K562 (cell line): ENCODE results near the gene LPCAT3. TPM values are rescaled to one million over a fixed set of nuclear protein-coding genes. Genes with fewer than 3 reads are reported as not detected.

Experiments
- ATAC-seq: fragments of 200-7000 bp; cut with Tn5 transposase; 3 replicates; pipeline ENCODE4 v1.9.1; 2020; ENCODE audit warnings: moderate library complexity
- BruUV-seq: library from RNA; stranded (reverse); fragments of 400-500 nt; replicated peaks from 2 replicates; lab custom pipeline; 2021; lab: Mats Ljungman, UMichigan
- CTCF ChIA-PET: fragments of 300-600 bp; formaldehyde crosslinking; extraction: SDS; loops from one replicate; lab custom pipeline; 2021; ENCODE audit warnings: low intra/inter-chr PET ratio; lab: Yijun Ruan, JAX
- POLR2A ChIA-PET: fragments of 300-600, 350-650 bp; sonication (Branson Sonifier 250); formaldehyde crosslinking; extraction: SDS; loops from one replicate; lab custom pipeline; 2021; ENCODE audit warnings: antibody characterized with exemption, inconsistent platforms; lab: Yijun Ruan, JAX
- DNase-seq, 4 experiments: peaks; one replicate each; pipeline versions ENCODE4 v3.0.0 to v3.0.0-alpha.2; 2011 to 2018; ENCODE audit warnings: low spot score in 3 of 4, mixed read lengths in 3 of 4; ENCODE audit errors: extremely low read depth in 1 of 4
- FAIRE-seq: peaks from 2 replicates; lab custom pipeline; 2011; peaks lifted over from hg19 to GRCh38; lab: Jason Lieb, UNC
- H2AFZ ChIP-seq: 2 replicates; pipeline ENCODE4 v1.6.0; 2011; ENCODE audit warnings: low read depth, low read length, control low read depth, inconsistent platforms
- H3K27ac ChIP-seq: fragments of 200-600 bp; 3 replicates; pipeline ENCODE4 v1.8.0; 2011; ENCODE audit warnings: low read depth, mild to moderate bottlenecking, control low read depth, inconsistent platforms, low read length, moderate library complexity, mixed read lengths; ENCODE audit errors: extremely low read depth
- H3K27me3 ChIP-seq, 2 experiments: fragments of 300-600 bp in 1 of 2; 2 replicates in 1 of 2; 3 replicates in 1 of 2; pipeline versions ENCODE4 v1.6.0 to v1.8.0; 2011; ENCODE audit warnings: inconsistent platforms in 2 of 2, low read length in 2 of 2, mild to moderate bottlenecking in 1 of 2, mixed read lengths in 1 of 2, moderate library complexity in 1 of 2; ENCODE audit not compliant: control insufficient read depth in 2 of 2, insufficient read depth in 2 of 2
- H3K36me3 ChIP-seq: fragments of 300-600 bp; 3 replicates; pipeline ENCODE4 v1.8.0; 2011; ENCODE audit warnings: mild to moderate bottlenecking, low read length, inconsistent platforms; ENCODE audit not compliant: control insufficient read depth, insufficient read depth
- H3K4me1 ChIP-seq, 2 experiments: fragments of 200-600 bp in 1 of 2; replicated peaks in 1 of 2; 2 replicates in 1 of 2; 3 replicates in 1 of 2; pipeline versions ENCODE4 v1.5.1 to v1.8.0; 2011; ENCODE audit warnings: inconsistent platforms in 2 of 2, low read length in 2 of 2, mild to moderate bottlenecking in 1 of 2, mixed read lengths in 1 of 2, moderate library complexity in 1 of 2; ENCODE audit not compliant: control insufficient read depth in 2 of 2, insufficient read depth in 2 of 2
- H3K4me2 ChIP-seq: 2 replicates; pipeline ENCODE4 v1.6.1; 2011; ENCODE audit warnings: low read length, control low read depth, inconsistent platforms, mixed read lengths; ENCODE audit not compliant: insufficient read depth
- H3K4me3 ChIP-seq: fragments of 200-600 bp; sonication (generic), shearing (Covaris generic); 2 replicates; pipeline ENCODE4 v1.5.1; 2016; ENCODE audit warnings: control low read depth, inconsistent platforms
- H3K79me2 ChIP-seq: fragments of 200-600 bp; 3 replicates; pipeline ENCODE4 v1.8.0; 2011; ENCODE audit warnings: low read length, inconsistent platforms; ENCODE audit not compliant: control insufficient read depth, insufficient read depth
- H3K9ac ChIP-seq, 2 experiments: 2 replicates each; pipeline versions ENCODE4 v1.6.0 to v1.6.1; 2011; ENCODE audit warnings: low read depth in 2 of 2, low read length in 2 of 2, control low read depth in 1 of 2, inconsistent platforms in 1 of 2, mild to moderate bottlenecking in 1 of 2, mixed read lengths in 1 of 2; ENCODE audit not compliant: insufficient read depth in 1 of 2
- H3K9me1 ChIP-seq: one replicate; pipeline ENCODE4 v1.6.0; 2011; ENCODE audit warnings: inconsistent platforms, mild to moderate bottlenecking, low read length, moderate library complexity; ENCODE audit not compliant: control insufficient read depth, insufficient read depth
- H3K9me3 ChIP-seq: replicated peaks from 2 replicates; pipeline ENCODE4 v1.5.1; 2011; ENCODE audit warnings: low read depth, low read length, inconsistent platforms; ENCODE audit not compliant: control insufficient read depth, insufficient read depth
- H4K20me1 ChIP-seq: replicated peaks from 2 replicates; pipeline ENCODE4 v1.6.1; 2011; ENCODE audit warnings: low read length, inconsistent platforms, mixed read lengths; ENCODE audit not compliant: control insufficient read depth, insufficient read depth
- CCNT2 ChIP-seq: IDR thresholded peaks from 2 replicates; pipeline ENCODE4 v1.6.1; 2011; ENCODE audit warnings: borderline replicate concordance, low read depth, mild to moderate bottlenecking, moderate library complexity, mixed read lengths, low read length; ENCODE audit not compliant: insufficient read length; ENCODE audit errors: extremely low read depth
- CTBP1 ChIP-seq: fragments of 450-650 bp; IDR thresholded peaks from 2 replicates; pipeline ENCODE4 v1.6.1; 2016; ENCODE audit warnings: borderline replicate concordance
- HMG20A ChIP-seq: fragments of 450-650 bp; formaldehyde crosslinking; conservative IDR thresholded peaks from 2 replicates; pipeline ENCODE4 v1.4.0; 2020; ENCODE audit warnings: mild to moderate bottlenecking, mixed read lengths
- HNRNPK ChIP-seq: fragments of 200-400 bp; formaldehyde crosslinking; IDR thresholded peaks from one replicate; pipeline ENCODE4 v1.6.1; 2018; ENCODE audit warnings: mild to moderate bottlenecking, low read depth, low read length; ENCODE audit not compliant: poor library complexity, severe bottlenecking
- PTRF ChIP-seq: fragments of 450-650 bp; IDR thresholded peaks from 2 replicates; pipeline ENCODE4 v1.6.1; 2016; ENCODE audit warnings: mild to moderate bottlenecking, missing genetic modification characterization, missing compliant biosample characterization
- RCOR1 ChIP-seq, 2 experiments: IDR thresholded peaks; 2 replicates each; pipeline ENCODE4 v1.6.1; 2012; ENCODE audit warnings: low read depth in 2 of 2, low read length in 2 of 2, borderline replicate concordance in 1 of 2, improper control_type of control experiment in 1 of 2
- SIN3A ChIP-seq, 2 experiments: fragments of 150-350 bp in 1 of 2; IDR thresholded peaks; 2 replicates each; pipeline ENCODE4 v1.6.1; 2011 to 2016; ENCODE audit warnings: borderline replicate concordance in 2 of 2, low read depth in 2 of 2, low read length in 2 of 2, mild to moderate bottlenecking in 2 of 2, moderate library complexity in 2 of 2; ENCODE audit not compliant: control insufficient read depth in 1 of 2
- SP1 ChIP-seq: sonication (generic); formaldehyde crosslinking; IDR thresholded peaks from 2 replicates; pipeline ENCODE4 v1.8.1; 2022; ENCODE audit warnings: mild to moderate bottlenecking, missing genetic modification reagents
- TEAD1 ChIP-seq, 2 experiments: fragments of 450-650 bp in 1 of 2; sonication (generic) in 1 of 2; formaldehyde crosslinking; IDR thresholded peaks; 2 replicates each; pipeline versions ENCODE4 v1.4.0 to v1.8.0; 2020 to 2022; ENCODE audit warnings: mild to moderate bottlenecking in 2 of 2, missing genetic modification reagents in 1 of 2
- TOE1 ChIP-seq, 2 experiments: fragments of 450-650 bp in 1 of 2; sonication (generic) in 1 of 2; formaldehyde crosslinking in 1 of 2; IDR thresholded peaks; 2 replicates each; pipeline versions ENCODE4 v1.7.1 to v1.8.0; 2016 to 2022; ENCODE audit warnings: borderline replicate concordance in 2 of 2, mild to moderate bottlenecking in 2 of 2, antibody characterized with exemption in 1 of 2, inconsistent platforms in 1 of 2, low read depth in 1 of 2, missing genetic modification reagents in 1 of 2, moderate library complexity in 1 of 2
- TSC22D4 ChIP-seq: fragments of 450-650 bp; IDR thresholded peaks from 2 replicates; pipeline ENCODE4 v1.6.1; 2016; ENCODE audit warnings: missing genetic modification characterization, missing biosample characterization, control low read depth
- ZNF165 ChIP-seq: fragments of 250-450 bp; sonication (Bioruptor Pico); IDR thresholded peaks from 2 replicates; pipeline ENCODE4 v1.4.0; 2020; ENCODE audit warnings: borderline replicate concordance
- ZNF316 ChIP-seq: fragments of 450-650 bp; IDR thresholded peaks from 2 replicates; pipeline ENCODE4 v1.6.1; 2016
- ZNF41 ChIP-seq: fragments of 250-450 bp; sonication (Bioruptor Pico); conservative IDR thresholded peaks from 2 replicates; pipeline ENCODE4 v1.4.0; 2020; ENCODE audit warnings: mild to moderate bottlenecking
- WGBS: fragments of 100-300 bp; shearing (Covaris generic); methylation state at CpG from one replicate; pipeline ENCODE4 v1.1.6; 2016; ENCODE audit warnings: low coverage, mixed read lengths; ENCODE audit not compliant: insufficient coverage; ENCODE audit errors: missing lambda C conversion rate; 5-methylcytosine and 5-hydroxymethylcytosine counted together
- in situ Hi-C: fragments of 300-500 bp; cut with MboI; formaldehyde crosslinking; loops from 4 replicates; pipeline ENCODE4 v1.15.0; 2018; ENCODE audit warnings: inconsistent platforms, mixed read lengths
- intact Hi-C: fragments of 100-400 bp; cut with micrococcal nuclease; formaldehyde crosslinking; loops from 2 replicates; pipeline ENCODE4 v1.14.2; 2022
- polyA plus RNA-seq, 8 experiments: library from polyadenylated mRNA; depleted of rRNA in 4 of 8; stranded (reverse) in 5 of 8; unstranded in 3 of 8; fragments of >200 nt; fragmentation: Nextera tagmentation in 2 of 8; fragmentation: Illumina TruSeq in 1 of 8; extraction: Ambion mirVana in 2 of 8; extraction: Trizol in 1 of 8; gene quantifications; 2 replicates each; pipeline versions ENCODE4 v1.2.1 to v1.2.3, GENCODE V29; 2011 to 2014; ENCODE audit warnings: inconsistent platforms in 1 of 8, missing spikeins in 1 of 8
- total RNA-seq, 7 experiments: library from RNA; depleted of rRNA in 6 of 7; stranded (reverse); fragments of >200 nt in 6 of 7; fragmentation: Illumina TruSeq in 2 of 7; extraction: Trizol in 2 of 7; gene quantifications; 2 replicates each; pipeline versions ENCODE4 v1.2.1 to v1.2.3, GENCODE V29; 2011 to 2021; ENCODE audit warnings: low replicate concordance in 1 of 7
- TF ChIP-seq, protein P1 (sequence below), 2 experiments: fragments of 250-450 bp in 1 of 2; fragments of 450-650 bp in 1 of 2; sonication (Bioruptor Pico) in 1 of 2; IDR thresholded peaks; 2 replicates each; pipeline versions ENCODE4 v1.6.1 to v1.8.0; 2016 to 2021; ENCODE audit warnings: mild to moderate bottlenecking in 2 of 2, moderate library complexity in 2 of 2, missing compliant biosample characterization in 1 of 2, missing genetic modification characterization in 1 of 2
- TF ChIP-seq, protein P2 (sequence below), 2 experiments: fragments of 450-650 bp; conservative IDR thresholded peaks; 2 replicates each; pipeline ENCODE4 v1.6.1; 2017; ENCODE audit warnings: mild to moderate bottlenecking in 2 of 2, moderate library complexity in 2 of 2
- TF ChIP-seq, protein P3 (sequence below): fragments of 450-650 bp; IDR thresholded peaks from 2 replicates; pipeline ENCODE4 v1.6.1; 2016; ENCODE audit warnings: low read depth, mild to moderate bottlenecking, moderate library complexity

LPCAT3 gene
- total and polyA plus RNA-seq, 9 of the 15 experiments (the other 6 are each of a cell fraction or from before 2014, with no cell fraction given): 4.9 to 52.5 (median 25.3) TPM

DNA sequence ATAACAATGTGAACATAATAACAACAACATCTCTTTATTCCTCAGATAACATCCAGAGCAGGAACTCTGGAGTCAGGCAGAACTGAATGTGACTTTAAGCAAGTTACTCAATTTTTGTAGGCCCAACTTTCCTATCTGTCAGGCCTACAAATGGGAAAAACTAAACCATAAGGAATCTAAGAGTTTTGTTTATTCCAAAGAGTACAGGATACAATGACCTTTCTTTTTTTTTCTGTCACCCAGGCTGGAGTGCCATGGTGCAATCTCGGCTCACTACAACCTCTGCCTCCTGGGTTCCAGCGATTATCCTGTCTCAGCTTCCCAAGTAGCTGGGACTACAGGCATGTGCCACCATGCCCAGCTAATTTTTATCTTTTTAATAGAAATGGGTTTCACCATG, 9.4 kb downstream of the LPCAT3 start (continued):
- TF ChIP-seq, protein P1, sequence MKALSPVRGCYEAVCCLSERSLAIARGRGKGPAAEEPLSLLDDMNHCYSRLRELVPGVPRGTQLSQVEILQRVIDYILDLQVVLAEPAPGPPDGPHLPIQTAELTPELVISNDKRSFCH (CRISPR knock-in tag; IDR thresholded peaks at IDR 0.05): no peak
- TF ChIP-seq, protein P1 (tag; IDR thresholded peaks at IDR 0.05): no peak
- no peak for TF ChIP-seq CTBP1
- no peak for TF ChIP-seq SIN3A (IDR thresholded peaks at IDR 0.05; ENCODE audit: borderline replicate concordance in 2 of 2, control insufficient read depth in 1 of 2, low read depth in 2 of 2, low read length in 2 of 2)
- TF ChIP-seq HNRNPK: no peak

DNA sequence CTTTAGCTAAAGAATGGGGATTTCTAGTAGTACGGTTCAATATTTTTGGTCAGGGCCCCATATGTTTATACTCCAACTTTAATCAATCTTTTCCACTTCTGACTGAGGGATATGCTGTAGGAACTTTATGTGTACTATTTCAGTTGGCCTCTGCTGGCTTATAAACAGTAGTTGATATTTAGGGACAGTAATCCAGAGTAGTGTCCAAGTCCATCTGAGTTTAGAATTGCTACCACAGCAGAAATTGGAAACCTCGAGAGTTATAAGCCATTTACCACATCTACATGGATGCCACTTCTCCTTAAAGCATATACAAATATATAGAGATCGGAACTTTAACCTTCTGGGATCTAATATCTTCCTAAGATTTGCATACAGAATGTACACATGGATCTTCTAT, 11.6 kb downstream of the LPCAT3 start:
- ATAC-seq (no peak), DNase-seq (no peak), FAIRE-seq (no peak)
- intact Hi-C loops (no loop called here), in situ Hi-C loops (no loop called here)
- Histone ChIP-seq H3K4me1 (peaks cover 0 to 1% of the 10 kb centered on the region in 2 experiments; a peak in 3 of 5 replicates), H3K27me3 (no peaks in the 10 kb centered on the region), H3K9me3 (no peaks in the 10 kb centered on the region), H3K9me1 (no peaks in the 10 kb centered on the region), H3K36me3 (peaks cover 16% of the 10 kb centered on the region; the same call in 2 of the 3 replicates), H4K20me1 (no peaks in the 10 kb centered on the region), H3K9ac (no peak overlapping the region), H2AFZ (no peak overlapping the region), H3K4me3 (no peak overlapping the region), H3K79me2 (peaks cover 3% of the 10 kb centered on the region; the same call in 2 of the 3 replicates), H3K4me2 (no peak overlapping the region), H3K27ac (no peak overlapping the region)
- TF ChIP-seq, protein P2, sequence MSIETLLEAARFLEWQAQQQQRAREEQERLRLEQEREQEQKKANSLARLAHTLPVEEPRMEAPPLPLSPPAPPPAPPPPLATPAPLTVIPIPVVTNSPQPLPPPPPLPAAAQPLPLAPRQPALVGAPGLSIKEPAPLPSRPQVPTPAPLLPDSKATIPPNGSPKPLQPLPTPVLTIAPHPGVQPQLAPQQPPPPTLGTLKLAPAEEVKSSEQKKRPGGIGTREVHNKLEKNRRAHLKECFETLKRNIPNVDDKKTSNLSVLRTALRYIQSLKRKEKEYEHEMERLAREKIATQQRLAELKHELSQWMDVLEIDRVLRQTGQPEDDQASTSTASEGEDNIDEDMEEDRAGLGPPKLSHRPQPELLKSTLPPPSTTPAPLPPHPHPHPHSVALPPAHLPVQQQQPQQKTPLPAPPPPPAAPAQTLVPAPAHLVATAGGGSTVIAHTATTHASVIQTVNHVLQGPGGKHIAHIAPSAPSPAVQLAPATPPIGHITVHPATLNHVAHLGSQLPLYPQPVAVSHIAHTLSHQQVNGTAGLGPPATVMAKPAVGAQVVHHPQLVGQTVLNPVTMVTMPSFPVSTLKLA (conservative IDR thresholded peaks at IDR 0.05): no peak
- TF ChIP-seq RCOR1 (IDR thresholded peaks at IDR 0.05; ENCODE audit: borderline replicate concordance in 1 of 2, low read depth in 2 of 2, low read length in 2 of 2): no peak
- TF ChIP-seq, protein P3, sequence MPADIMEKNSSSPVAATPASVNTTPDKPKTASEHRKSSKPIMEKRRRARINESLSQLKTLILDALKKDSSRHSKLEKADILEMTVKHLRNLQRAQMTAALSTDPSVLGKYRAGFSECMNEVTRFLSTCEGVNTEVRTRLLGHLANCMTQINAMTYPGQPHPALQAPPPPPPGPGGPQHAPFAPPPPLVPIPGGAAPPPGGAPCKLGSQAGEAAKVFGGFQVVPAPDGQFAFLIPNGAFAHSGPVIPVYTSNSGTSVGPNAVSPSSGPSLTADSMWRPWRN: no peak
- no peak for TF ChIP-seq TOE1 (IDR thresholded peaks at IDR 0.05; ENCODE audit: borderline replicate concordance)
- TF ChIP-seq TOE1 (CRISPR knock-in tag; IDR thresholded peaks at IDR 0.05; ENCODE audit: borderline replicate concordance, low read depth): no peak
- TF ChIP-seq CCNT2: no peak
- no peak for TF ChIP-seq TSC22D4 (tag)
- TF ChIP-seq ZNF316: no peak
- TF ChIP-seq PTRF (tag): no peak
- TF ChIP-seq ZNF165 (CRISPR knock-in tag): no peak
- no peak for TF ChIP-seq HMG20A
- no peak for TF ChIP-seq SP1 (CRISPR knock-in tag)
- TF ChIP-seq TEAD1 (CRISPR knock-in tag; IDR thresholded peaks at IDR 0.05): no peak
- TF ChIP-seq ZNF41 (CRISPR knock-in tag): no peak
- ChIA-PET CTCF (no interaction called here), POLR2A (interaction anchor here (0.6 kb wide), 1 partner anchor 24 kb away, joined by 3 read pairs; no protein-coding TSS in a partner anchor)
- WGBS: 94% methylated on average over 1 of the region's 3 CpGs
- no TSS peak for BruUV-seq
